EL (cell line): ENCODE measurements around the gene AMMECR1L.
"Not testable (repeated sequence)": the region's sequence is repeated elsewhere in the genome, so short reads cannot be mapped to it uniquely, and the experiment has no call there.

Experiments used
- DNase-seq: peaks from one replicate; pipeline ENCODE4 v3.0.0-alpha.2; 2016

AMMECR1L gene

DNA sequence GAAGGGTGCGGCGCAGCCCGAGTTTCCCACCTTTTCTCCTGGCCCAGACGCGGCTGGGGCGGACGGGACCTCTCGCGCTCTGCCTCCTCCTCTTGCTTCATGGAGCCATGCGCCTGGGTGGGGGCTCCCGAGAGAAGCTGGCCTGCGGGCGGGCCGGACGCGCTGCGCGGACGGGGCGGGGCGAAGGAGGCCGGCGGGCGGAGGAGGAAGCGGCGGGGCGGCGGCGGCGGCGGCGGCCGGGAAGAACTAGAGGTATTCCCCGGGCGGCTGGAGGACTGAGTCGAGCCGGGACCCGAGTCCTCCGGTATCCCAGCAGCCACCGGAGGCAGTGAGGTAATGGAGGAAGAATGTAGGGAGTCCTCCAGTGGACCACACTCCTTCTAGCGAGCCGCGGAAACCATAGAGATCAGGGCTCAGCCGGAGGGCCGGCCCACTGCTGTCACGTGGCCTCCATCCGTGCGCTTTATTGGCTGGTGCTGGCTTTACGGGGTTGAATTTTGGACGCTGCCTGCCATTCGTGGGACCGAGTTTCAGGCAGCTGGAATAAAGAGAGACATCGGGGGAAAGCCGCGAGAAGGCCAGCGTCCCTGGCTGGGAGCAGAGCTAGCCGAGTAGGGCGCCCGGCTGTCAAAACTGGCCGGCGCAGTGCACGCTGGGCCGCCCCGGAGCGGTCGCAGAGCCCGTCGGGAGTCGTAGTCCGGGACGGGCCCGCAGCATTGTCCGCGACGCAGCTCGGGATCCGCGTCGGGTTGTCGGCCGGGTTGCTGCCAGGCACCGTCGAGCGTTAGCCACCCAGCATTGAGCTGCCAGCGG is at the start of gene AMMECR1L:
Gene AMMECR1L, minus strand, starts transcription at position 177 of the 813 bp plus-strand sequence. CDS start 11,722 bp downstream, outside the sequence.
- DNase-seq: peak; percentile 65

DNA sequence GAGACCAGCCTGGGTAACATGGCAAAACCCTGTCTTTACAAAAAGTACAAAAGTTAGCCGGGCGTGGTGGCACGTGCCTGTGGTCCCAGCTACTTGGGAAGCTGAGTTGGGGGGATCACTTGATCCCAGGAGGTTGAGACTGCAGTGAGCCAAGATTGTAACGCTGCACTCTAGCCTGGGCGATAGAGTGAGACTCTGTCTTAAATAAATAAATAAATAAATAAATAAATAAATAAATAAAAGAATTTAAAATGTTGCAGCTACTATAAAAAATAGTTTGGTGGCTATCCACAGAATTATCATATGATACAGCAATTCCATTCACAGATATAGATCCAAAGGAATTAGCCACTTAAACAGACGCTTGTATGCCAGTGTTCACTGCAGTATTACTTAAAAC is 49.6 kb upstream of the AMMECR1L start:
- no peak for DNase-seq

DNA sequence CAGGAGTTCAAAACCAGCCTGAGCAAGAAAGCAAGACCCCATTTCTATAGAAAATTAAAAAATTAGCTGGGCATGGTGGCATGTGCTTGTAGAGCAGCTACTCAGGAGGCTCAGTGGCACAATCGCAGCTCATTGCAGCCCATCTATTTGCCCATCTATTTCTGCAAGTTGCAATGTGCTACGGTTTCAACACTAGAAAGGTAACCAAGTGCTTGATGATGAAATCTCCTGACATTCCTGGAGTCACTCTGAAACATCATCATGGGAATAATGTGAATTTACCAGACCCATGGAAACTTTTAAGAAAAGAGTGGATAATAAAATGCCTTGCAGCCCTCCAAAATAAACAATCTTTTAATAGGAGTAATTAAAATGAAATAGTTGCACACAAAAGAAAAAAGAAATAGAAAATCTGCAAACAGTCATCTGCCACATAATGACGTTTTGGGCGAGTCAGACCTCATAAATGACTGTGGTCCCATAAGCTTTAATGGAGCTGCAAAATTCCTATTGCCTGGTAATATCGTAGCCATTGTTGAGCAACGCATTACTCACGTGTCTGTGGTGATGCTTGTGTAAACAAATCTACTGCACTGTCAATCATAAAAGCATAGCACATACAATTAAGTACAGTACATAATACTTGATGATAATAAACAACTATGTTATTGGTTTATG is 46.6 kb upstream of the AMMECR1L start:
- peak; percentile 85 for DNase-seq

DNA sequence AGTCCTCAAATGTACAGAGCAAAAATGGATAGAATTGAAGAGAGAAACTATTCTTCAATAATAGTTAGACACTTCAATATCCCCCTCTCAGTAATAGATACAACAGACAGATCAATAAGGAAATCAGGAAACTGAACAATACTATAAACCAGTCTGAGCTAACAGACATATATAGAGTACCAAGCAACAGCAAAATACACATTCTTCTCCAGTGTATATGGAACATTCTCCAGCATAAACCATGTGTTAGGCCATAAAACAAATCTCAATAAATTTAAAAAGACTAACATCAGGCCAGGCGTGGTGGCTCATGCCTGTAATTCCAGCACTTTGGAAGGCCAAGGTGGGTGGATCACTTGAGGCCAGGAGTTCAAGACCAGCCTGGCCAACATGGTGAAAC is 43.7 kb upstream of the AMMECR1L start:
- DNase-seq: no peak

DNA sequence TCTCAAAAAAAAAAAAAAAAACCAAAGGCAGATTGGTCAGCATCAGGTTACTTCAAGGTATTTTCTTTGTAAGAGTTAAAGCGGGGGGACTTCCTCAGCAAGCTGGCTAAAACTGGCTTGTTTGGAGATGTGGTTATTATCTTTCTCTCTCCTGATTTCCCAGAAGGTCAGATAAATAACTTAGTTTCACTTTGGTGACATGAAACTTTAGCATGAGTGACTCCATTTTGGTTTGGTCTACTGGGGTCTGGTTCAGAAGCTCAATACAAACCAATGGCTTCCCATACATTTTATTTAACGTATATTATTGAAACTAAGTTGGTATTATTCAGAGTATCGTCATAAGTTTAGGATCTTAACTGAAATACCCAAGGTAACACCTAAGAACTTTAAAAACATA is 41.6 kb upstream of the AMMECR1L start:
- DNase-seq: no peak

DNA sequence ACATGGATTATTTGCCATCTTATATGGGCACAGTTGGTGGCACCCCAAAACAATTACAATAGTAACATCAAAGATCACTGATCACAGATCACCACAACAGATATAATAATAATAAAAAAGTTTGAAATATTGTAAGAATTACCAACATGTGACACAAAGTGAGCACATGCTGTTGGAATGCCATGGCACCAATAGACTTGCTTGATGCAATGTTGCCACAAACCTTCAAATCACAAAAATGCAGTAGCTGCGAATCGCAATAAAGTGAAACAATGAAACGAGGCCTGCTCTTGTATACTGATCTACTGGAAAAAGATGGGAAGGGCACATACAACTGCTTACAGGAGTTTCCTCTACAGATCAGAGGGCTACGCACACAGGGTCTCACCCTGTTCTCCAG is 32.2 kb upstream of the AMMECR1L start:
- DNase-seq: peak; percentile 32

DNA sequence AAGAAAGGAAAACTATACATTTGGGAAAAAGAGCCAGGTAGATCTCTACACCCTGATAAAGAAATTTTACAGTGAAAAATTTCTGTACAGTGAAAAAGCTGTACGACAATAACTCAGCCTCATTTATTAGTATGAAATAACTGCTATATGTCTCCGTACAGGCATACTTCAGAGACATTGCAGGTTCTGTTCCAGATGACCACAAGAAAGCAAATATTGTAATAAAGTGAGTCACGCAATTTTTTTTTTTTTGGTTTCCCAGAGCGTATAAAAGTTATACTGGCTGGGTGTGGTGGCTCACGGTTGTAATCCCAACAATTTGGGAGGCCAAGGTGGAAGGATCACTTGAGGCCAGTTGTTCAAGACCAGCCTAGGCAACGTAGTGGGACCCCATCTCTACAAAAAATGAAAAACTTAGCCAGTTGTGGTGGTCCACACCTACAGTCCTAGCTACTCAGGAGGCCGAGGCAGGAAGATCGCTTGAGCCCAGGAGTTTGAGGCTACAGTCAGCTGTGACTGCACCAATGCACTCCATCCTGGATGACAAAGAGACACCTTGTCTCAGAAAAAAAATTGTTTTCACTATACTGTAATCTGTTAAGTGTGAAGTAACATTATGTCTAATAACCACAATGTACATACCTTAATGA is 28.2 kb upstream of the AMMECR1L start:
- DNase-seq: no peak

DNA sequence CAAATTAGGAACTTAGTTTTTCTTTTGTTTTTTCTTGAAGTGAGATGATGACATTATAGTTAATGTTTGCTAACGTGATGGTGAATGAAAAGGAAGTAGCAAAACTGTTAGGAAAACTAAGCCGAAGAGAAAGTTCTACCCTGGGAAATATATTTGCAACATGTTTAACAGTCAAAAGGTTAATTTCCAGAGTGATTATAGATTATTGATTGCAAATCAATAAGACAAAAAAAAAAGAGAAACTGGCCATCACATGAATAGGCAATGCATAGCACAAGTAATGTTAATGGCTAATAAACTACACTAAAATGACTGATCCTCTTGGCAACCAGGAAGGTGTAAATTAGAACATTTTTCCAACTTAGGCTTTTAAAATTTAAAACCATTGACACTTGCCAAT is 26.0 kb upstream of the AMMECR1L start:
- DNase-seq: no peak

DNA sequence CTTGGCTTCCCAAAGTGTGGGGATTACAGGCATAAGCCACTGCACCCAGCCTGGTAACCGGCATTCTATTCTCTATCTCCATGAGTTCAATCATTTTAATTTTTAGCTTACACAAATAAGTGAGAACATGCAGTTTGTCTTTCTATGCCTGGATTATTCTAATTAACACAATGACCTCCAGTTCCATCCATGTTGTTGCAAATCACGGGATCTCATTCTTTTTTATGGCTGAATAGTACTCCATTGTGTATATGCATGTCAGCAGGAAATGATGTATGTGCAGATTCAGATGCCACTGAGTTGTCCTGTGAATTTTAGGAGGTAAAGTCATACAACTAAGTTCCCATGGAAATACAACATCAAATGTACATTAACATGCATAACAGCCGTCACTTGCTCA is 24.7 kb upstream of the AMMECR1L start:
- DNase-seq: no peak

DNA sequence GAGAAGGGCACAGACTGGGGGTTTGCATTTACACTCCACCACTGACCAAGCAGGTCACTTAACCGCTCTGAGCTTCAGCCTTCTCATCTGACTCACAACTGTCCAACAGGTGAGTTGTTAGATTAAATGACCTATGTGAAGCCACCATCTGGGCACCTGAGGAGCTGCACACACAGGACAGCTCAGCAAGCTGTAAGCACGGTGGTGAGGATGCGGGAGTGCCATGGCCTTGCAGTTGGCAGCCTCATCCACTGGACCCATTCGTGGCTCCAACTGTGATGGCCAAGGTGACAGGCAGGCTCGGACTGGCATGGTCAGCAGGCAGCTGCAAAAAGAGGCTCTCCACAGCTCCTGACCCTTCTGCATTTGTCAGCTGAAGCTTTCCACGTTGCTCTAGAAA is 23.3 kb upstream of the AMMECR1L start:
- no peak for DNase-seq

DNA sequence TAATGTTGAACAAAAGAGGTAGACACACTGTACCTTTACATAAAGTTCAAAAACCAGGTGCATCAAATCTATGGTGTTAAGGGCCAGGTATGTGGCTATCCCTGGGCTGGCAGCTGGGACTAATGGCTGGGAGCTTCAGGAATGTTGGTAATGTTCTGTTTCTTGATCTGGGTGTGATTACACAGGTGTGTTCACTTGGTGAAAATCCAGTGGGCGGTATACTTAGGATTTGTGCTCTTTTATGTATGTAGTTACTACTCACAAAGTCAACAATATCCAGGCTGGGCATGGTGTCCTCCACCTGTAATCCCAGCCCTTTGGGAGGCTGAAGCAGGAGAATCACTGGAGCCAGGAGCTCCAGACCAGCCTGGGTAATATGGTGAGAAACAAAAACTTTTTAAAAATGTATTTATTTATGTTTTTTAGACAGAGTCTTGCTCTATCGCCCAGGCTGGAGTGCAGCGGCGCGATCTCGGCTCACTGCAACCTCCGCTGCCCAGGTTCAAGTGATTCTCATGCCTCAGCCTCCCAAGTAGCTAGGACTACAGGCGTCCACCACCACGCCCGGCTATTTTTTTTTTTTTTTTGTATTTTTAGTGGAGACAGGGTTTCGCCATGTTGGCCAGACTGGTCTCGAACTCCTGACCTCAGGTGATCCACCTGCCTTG is 22.1 kb upstream of the AMMECR1L start:
- DNase-seq: not testable (repeated sequence)

DNA sequence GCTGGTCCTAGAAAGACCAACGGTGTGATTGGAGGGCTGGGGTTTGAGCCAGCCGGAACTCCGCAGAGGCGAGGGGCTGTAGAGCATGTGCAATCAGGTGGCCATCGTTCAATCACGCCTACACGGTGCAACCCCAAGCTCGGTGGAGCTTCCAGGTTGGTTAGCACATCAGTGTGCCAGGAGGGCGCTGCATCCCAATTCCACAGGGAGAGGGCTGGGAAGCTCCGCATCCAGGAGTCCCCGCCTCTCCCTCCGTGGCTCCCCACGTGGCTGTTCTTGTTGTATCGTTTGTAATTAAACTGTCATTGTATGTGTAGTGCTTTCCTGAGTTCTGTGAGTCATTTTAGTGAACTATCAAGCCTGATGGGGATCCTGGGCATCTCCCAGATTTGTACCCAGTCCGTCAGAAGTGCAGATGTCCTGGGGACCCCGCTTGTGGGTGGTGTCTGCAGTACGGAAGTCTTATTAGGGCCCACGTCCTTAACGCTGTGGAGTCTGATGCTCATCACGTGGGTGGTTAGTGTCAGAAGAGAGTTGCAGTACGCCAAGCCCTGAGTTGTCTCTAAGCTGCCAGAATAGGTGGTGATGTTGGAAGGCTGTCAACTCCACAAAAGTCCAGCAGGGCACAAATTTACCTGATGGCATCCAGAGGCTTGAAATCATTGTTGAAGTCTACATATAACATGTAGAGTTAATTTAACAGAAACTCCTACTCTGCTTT is 20.6 kb upstream of the AMMECR1L start:
- no peak for DNase-seq

DNA sequence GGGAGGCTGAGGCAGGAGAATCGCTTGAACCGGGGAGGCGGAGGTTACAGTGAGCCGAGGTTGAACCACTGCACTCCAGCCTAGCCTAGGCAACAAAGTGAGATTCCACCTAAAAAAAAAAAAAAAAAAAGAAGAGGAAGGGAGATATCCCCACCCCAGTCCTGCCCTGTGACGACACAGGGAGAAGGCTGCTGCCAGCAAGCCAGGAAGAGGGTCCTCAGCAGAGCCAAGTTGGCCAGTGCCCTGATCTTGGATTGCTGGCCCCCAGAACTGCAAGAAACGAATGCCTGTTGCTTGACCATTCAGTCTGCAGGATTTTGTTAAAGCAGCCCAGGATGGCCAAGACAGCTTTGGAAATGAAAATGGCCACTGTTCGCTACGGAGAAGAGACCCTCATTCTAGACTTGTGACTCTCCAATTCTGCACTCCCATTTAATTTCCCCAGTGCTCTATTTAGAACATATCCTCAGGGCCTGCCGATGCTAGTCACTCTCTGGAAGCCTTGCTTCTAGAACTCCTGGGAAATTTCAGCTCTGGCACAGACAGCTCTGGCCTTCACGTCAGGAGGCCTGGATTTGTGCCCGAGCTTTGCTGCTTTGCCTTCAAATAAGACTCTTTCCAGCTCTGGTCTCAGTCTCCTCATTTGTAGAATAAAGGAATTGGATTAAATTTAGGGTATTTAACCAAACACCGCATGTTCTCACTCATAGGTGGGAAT is 15.7 kb upstream of the AMMECR1L start:
- no peak for DNase-seq

DNA sequence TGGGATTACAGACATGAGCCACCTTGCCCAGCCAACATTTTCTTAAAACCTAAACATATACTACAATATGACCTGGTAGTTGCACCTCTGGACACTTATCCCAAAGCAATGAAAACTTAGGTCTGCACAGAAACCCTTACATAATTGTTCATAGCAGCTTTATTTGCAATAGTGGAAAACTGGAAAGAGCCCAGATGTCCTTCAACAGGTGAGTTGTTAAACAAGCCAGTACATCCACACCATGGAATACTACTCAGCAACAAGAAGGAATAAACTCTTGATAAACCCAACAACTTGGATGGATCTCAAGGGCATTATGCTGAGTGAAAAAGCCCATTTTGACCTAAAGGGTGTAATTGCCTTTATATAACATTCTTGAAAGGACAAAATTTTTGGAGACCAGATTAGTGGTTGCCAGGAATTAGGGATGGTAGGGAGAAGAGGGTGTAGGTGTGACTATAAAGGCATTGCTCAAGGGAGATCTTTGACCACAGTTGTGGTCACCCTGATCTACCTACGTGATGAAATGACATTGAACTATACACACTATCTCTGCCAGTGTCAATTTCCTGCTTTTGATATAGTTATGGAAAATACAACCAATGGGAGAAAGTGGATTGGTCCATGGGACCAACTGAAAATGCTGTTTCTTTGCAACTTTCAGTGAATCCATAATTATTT is 11.9 kb upstream of the AMMECR1L start:
- no peak for DNase-seq

DNA sequence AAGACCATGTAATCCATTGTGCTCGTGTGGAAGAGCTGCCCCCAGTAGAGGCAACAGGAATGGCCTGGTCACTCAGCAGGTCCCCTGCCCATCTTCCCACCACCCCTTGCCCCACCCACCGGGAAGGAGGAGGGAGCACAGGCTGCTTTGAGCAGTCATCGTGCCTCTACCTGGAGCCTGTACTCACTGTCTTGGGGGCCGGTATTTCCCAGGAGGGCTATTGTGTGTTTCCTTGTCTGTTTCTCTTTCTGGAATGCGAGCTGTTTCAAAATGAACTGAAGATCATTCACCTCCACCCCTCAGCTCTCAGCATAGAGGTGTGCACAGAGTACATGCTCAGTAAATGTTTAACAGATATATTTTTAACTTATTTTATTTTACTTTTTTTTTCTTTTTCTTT is 7.7 kb upstream of the AMMECR1L start:
- no peak for DNase-seq

DNA sequence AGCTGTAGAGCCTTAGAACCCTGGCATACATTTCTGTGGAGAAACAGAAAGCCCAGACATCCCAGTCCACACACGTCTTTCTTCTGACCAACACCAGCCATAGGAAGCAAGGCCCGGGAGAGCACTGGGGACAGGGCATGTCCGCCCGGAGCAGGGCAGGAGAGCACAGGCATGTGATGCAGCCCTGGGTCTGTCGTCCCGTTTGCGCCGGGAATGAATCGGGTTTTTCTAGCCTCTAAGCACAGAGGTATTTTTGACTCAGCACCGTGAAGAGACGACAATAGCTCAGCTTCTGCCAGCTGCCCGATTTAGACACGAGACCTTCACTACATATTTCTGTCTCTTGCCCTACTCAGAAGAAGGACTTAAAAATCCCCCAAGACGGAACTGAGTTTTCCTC is 7.3 kb upstream of the AMMECR1L start:
- DNase-seq: no peak

DNA sequence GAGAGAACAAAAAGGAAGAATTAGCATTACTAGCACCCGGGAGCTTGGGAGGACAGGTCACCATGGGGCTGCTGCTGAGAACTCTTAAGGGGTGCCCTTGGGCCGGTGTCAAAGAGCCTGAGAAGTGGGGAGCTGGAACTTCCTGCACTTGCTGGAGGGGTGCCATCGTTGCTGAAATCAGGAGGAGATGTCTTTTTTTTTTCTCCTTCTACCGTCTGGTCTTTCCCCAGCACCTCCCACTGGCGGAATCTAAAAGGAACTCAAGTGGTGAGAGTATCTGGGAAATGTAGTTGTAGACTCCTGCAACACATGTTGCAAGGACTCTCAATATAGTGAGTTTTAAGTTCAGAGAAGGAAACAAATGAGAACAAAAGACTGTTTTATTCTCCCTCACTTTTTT is 6.1 kb upstream of the AMMECR1L start:
- DNase-seq: no peak

DNA sequence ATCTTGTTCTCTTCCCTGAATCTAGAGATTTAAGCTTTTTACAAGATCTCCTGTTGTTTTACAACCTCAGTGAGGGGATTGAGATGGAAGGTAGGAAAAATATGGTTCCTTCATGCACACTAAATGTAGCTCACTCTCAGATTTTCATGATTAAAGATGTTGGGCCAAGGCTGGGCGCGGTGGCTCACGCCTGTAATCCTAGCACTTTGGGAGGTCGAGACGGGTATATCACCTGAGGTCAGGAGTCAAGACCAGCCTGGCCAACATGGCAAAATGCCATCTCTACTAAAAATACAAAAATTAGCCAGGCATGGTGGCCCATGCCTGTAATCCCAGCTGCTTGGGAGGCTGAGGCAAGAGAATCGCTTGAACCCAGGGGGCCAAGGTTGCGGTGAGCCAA is 5.0 kb upstream of the AMMECR1L start:
- not testable (repeated sequence) for DNase-seq

DNA sequence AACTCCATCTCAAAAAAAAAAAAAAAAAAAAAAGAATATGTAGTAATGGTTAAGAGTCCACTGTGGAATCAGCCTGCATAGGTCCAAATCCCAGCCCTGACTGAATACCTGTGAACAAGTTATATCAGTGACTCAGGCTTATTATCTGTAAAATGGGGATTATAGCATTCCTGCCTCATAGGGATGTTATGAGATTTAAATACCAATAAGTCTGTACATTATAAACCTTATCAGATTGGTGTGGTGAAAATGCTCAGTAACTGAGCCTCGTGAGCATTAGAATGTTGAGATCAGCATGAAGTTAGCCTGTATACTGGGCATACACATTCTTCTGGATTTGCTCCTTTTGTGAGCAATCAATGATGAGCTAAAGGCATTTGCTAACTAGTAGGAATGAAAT is 3.0 kb upstream of the AMMECR1L start:
- no peak for DNase-seq

DNA sequence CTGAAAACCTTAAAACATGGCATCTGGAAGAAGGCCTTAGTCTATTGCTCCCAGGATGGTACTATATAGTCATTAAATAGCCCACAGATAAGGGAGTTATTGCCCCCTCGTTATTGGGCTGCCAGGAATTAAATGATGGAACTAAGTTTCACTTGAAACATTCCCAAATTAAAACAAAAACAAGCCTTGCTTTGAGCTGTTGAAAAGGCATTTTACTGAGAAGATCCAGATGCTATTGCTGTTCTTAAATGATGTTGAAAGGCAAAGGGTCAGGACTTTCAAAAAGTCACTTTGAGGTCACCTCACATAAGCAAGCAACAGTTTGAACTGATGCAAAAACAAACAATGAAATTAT is 2.0 kb upstream of the AMMECR1L start:
- DNase-seq: no peak

DNA sequence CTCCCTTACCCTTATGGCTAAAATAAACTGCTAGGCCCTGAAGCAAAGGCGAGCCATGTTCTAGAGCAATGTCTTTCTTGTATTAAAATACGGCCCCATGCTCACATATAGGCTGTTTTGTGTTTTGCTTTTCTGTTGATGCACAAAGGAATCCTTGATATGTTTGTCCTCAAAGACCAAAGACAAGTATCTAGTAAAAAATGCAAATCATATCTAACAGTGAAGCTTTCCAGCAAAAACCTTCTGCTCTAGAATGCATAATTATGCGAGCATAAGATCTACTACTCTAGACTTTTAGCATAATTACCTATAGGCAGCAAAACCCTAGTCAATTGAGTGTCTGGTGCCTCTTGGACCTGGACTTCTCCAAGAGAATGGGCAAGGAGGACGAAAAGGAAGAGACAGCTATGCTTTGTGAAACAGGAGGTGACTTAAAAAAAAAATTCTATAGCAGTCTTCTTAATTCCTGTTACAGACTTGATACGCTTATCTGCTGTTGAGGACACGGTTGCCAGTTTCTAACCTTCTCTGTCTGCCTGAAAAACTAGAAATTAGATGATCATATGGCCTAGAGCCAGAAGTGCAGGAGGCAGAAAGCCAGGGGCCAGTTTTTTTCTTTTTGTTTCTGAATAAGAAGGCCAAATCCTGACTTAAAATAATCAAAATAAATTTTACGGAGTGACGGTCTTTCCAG is 1.5 kb upstream of the AMMECR1L start:
- no peak for DNase-seq
